Embryonic facial prominence (tissue), 1 donor: ENCODE measurements around the gene ANKRD49.
"Not testable (repeated sequence)": the region's sequence is repeated elsewhere in the genome, so short reads cannot be mapped to it uniquely, and the experiment has no call there.

Experiments
- DNase-seq: peaks from one replicate; pipeline ENCODE4 v3.0.0-alpha.2; 2016; ENCODE audit errors: extremely low spot score

Gene ANKRD49

GRCh38 chr11:94493281-94494125 is at the start of gene ANKRD49, which contains the start of gene MRE11:
TSS of gene ANKRD49 (plus strand) at chr11:94493984. CDS start at chr11:94496694, 2,710 bp downstream.
TSS of gene MRE11 (minus strand) at chr11:94493844. CDS start at chr11:94492801, 1,043 bp downstream.
- peak; percentile 94 for DNase-seq

- DNase-seq, result no peak
Measured at GRCh38 chr11:94445641-94446040, 48.1 kb upstream of the ANKRD49 start.

- DNase-seq, result no peak
Measured at GRCh38 chr11:94447149-94447548, 46.6 kb upstream of the ANKRD49 start.

- no peak for DNase-seq
Measured at GRCh38 chr11:94449029-94449428, 44.8 kb upstream of the ANKRD49 start.

- DNase-seq, result no peak
Measured at GRCh38 chr11:94449437-94449836, 44.3 kb upstream of the ANKRD49 start.

- no peak for DNase-seq
Measured at GRCh38 chr11:94450048-94450447, 43.7 kb upstream of the ANKRD49 start.

GRCh38 chr11:94452988-94453387 is 40.8 kb upstream of the ANKRD49 start:
- DNase-seq, result no peak

GRCh38 chr11:94454301-94454700 is 39.5 kb upstream of the ANKRD49 start:
- DNase-seq, result no peak

- no peak for DNase-seq
Measured at GRCh38 chr11:94455861-94456260, 37.9 kb upstream of the ANKRD49 start.

GRCh38 chr11:94457118-94458029 is 36.4 kb upstream of the ANKRD49 start:
- no peak for DNase-seq

GRCh38 chr11:94459576-94459975 is 34.2 kb upstream of the ANKRD49 start:
- no peak for DNase-seq

- DNase-seq, result no peak
Measured at GRCh38 chr11:94469416-94469815, 24.4 kb upstream of the ANKRD49 start.

- DNase-seq, result no peak
Measured at GRCh38 chr11:94472916-94473799, 20.6 kb upstream of the ANKRD49 start.

- DNase-seq, result no peak
Measured at GRCh38 chr11:94477624-94478023, 16.2 kb upstream of the ANKRD49 start.

- DNase-seq, result no peak
Measured at GRCh38 chr11:94481342-94481741, 12.4 kb upstream of the ANKRD49 start.

- DNase-seq, result no peak
Measured at GRCh38 chr11:94486068-94486467, 7.7 kb upstream of the ANKRD49 start.

- no peak for DNase-seq
Measured at GRCh38 chr11:94494126-94494680, 419 bp downstream of the ANKRD49 start.

GRCh38 chr11:94500181-94500580 is 6.4 kb downstream of the ANKRD49 start:
- no peak for DNase-seq

- DNase-seq, result no peak
Measured at GRCh38 chr11:94501522-94501921, 7.7 kb downstream of the ANKRD49 start.

GRCh38 chr11:94504689-94505293 is 11.0 kb downstream of the ANKRD49 start:
- DNase-seq, result peak; percentile 40

- not testable (repeated sequence) for DNase-seq
Measured at GRCh38 chr11:94506513-94506912, 12.7 kb downstream of the ANKRD49 start.
